SH-SY5Y (cell line): ENCODE data around the gene CCDC171.

Experiments
- GATA2 ChIP-seq: IDR thresholded peaks from 2 replicates; pipeline ENCODE4 v1.6.1; 2011; ENCODE audit warnings: mild to moderate bottlenecking, low read depth, low read length
- GATA3 ChIP-seq: IDR thresholded peaks from 2 replicates; pipeline ENCODE4 v1.6.1; 2011; ENCODE audit warnings: low read depth, mild to moderate bottlenecking, low read length, moderate library complexity

DNA sequence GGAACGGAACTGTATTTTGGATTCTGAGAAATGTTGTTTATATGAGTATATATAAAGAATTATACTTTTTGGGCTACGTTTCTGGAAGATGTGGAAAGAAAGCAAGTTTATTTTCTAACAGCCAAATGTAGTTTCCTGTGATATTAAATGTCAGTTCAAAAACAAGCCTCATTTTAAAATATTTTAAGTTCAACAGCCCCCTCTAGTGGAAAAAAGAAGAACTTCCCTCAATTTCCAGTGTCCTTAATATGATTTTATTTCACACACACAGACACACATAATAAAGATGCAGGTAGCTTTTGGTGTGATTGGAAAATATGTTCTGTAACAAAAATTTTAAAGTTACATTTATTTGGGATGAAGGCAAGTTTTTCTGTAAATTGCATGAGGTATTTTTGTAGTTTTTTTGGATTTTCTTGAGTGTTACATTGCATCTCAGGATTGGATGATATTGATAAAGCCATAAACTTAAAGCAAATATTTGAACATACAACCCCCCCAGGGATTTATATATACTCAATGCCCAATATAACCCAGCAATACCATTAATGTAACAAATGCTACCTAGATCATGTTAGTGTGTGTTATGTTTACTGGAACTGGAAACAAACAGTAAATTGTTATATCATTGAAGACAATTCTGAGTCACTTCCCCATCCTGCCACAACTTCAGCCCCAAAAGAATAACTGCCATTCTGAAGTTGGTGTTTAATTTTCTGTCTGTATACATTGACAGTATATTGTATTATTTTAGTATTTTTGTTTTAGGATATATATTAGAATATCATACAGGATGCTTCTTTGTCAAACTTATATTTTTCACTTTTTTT, 54.0 kb downstream of the CCDC171 start:
- TF ChIP-seq GATA2 (no peak), GATA3 (no peak)
